ENCODE results near the gene ZBTB16.
A peak's percentile ranks its signal among the peaks of the same experiment; 100 is the strongest.

The ZBTB16 gene

GRCh38 chr11:114172871-114173444 is 113.4 kb downstream of the ZBTB16 start:
- ChIA-PET CTCF (no interaction called here), POLR2A (ENCODE audit: low non-redundant PET) (no interaction called here)
- peak overlapping the region; percentile 66 for H3K27ac ChIP-seq
- no peak for TF ChIP-seq CTCF (conservative IDR thresholded peaks at IDR 0.05; ENCODE audit: low read depth)
- no peak for DNase-seq (ENCODE audit: low spot score)

GRCh38 chr11:114173843-114174242 is 114.3 kb downstream of the ZBTB16 start:
- H3K27ac ChIP-seq = no peak overlapping the region
- no peak for DNase-seq (ENCODE audit: low spot score)
- ChIA-PET CTCF (no interaction called here), POLR2A (ENCODE audit: low non-redundant PET) (no interaction called here)
- no peak for TF ChIP-seq CTCF (conservative IDR thresholded peaks at IDR 0.05; ENCODE audit: low read depth)

GRCh38 chr11:114174712-114175495 is 115.4 kb downstream of the ZBTB16 start:
- H3K27ac ChIP-seq = peak overlapping the region; percentile 77
- ChIA-PET CTCF (interaction anchor here (0.7 kb wide), 1 partner anchor 100 kb away, joined by 6 read pairs; no protein-coding TSS in a partner anchor), POLR2A (ENCODE audit: low non-redundant PET) (no interaction called here)
- DNase-seq (ENCODE audit: low spot score) = no peak
- no peak for TF ChIP-seq CTCF (conservative IDR thresholded peaks at IDR 0.05; ENCODE audit: low read depth)

- DNase-seq (ENCODE audit: low spot score) = no peak
- TF ChIP-seq CTCF (conservative IDR thresholded peaks at IDR 0.05; ENCODE audit: low read depth) = no peak
- peak overlapping the region; percentile 77 for H3K27ac ChIP-seq
- CTCF ChIA-PET = interaction anchor here (0.7 kb wide), 1 partner anchor 15 kb away, joined by 3 read pairs; no protein-coding TSS in a partner anchor
- POLR2A ChIA-PET (ENCODE audit: low non-redundant PET) = no interaction called here
These were observed 116.2 kb downstream of the ZBTB16 start for GRCh38 chr11:114175706-114176105.

- no peak for DNase-seq (ENCODE audit: low spot score)
- no peak for TF ChIP-seq CTCF (conservative IDR thresholded peaks at IDR 0.05; ENCODE audit: low read depth)
- H3K27ac ChIP-seq = peak overlapping the region; percentile 77
- ChIA-PET POLR2A (ENCODE audit: low non-redundant PET) (no interaction called here), CTCF (no interaction called here)
These were observed 116.8 kb downstream of the ZBTB16 start for GRCh38 chr11:114176321-114176720.

GRCh38 chr11:114178656-114179055 is 119.1 kb downstream of the ZBTB16 start:
- DNase-seq (ENCODE audit: low spot score) = no peak
- POLR2A ChIA-PET (ENCODE audit: low non-redundant PET) = no interaction called here
- H3K27ac ChIP-seq = peak overlapping the region; percentile 87
- no peak for TF ChIP-seq CTCF (conservative IDR thresholded peaks at IDR 0.05; ENCODE audit: low read depth)
- CTCF ChIA-PET = interaction anchor here (0.6 kb wide), 1 partner anchor 118 kb away, joined by 3 read pairs; no protein-coding TSS in a partner anchor
